RPMI8226 (cell line): ENCODE results near the gene PIH1D2.
A peak's percentile ranks its signal among the peaks of the same experiment; 100 is the strongest.
"Not testable (repeated sequence)": the region's sequence is repeated elsewhere in the genome, so short reads cannot be mapped to it uniquely, and the experiment has no call there.

Experiments
- DNase-seq: peaks from one replicate; pipeline ENCODE4 v3.0.0-alpha.2; 2015

PIH1D2 gene, protein sequence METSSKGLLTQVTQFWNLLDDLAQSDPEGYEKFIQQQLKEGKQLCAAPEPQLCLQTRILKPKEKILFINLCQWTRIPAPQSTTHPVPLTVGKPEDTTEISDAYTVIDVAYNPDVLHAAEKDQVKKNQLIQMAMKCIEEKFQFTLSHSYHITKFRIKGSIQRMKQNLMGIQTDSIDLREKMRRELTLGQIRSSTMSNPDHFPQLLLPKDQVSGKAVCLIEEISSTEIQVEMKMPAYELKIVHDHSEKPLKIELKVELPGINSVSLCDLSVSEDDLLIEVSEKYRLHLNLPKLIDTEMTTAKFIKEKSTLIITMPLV

GRCh38 chr11:112073941-112074811 is at the start of gene PIH1D2, which contains the start of gene NKAPD1:
PIH1D2 (minus strand) TSS chr11:112074017; CDS start chr11:112073174, 843 bp downstream.
NKAPD1 (plus strand) TSS chr11:112074299; CDS start chr11:112075575, 1,276 bp downstream.
- peak; percentile 93 for DNase-seq

DNA sequence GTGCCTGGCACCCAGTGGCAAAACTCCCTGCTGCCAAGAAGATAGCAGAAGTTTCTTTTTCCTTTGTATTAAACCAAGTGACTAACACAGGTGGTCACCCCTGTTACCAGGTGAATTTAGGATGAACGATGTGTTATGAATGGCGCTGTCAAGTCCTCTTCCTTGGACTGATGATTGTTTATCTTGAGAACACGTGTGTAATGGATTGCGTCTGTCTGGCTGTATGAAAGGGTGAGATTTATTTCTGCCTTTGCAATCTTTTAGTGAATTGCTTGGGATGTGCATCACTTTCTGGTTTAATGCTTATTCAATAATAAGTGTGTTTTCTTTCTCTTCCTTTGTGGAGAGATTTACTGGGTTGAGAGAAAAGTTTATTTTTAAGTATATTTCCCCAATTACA is 49.3 kb upstream of the PIH1D2 start:
- no peak for DNase-seq

- no peak for DNase-seq
These were observed 48.3 kb upstream of the PIH1D2 start for GRCh38 chr11:112121981-112122615.

GRCh38 chr11:112118176-112118575 is 44.4 kb upstream of the PIH1D2 start:
- peak; percentile 44 for DNase-seq

DNA sequence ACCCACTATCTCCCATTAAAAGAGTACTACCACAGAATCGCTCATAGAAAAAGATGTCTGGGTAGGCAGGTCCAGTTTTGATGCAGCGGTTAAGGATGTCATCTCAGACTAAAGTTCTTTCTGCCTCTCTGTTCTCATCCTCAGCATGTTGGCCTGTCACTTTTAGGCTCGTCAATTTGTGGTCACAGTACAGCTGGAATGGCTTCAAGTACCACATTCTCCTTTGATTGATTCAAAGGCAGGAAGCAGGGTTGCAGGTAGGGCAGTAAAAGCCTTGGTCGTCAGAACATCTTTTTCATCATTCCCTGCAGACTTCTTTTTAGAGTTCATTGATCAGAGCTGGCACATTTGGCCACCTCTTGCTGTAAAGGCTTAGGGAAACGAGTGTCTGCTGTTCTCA is 41.6 kb upstream of the PIH1D2 start:
- DNase-seq: no peak

DNA sequence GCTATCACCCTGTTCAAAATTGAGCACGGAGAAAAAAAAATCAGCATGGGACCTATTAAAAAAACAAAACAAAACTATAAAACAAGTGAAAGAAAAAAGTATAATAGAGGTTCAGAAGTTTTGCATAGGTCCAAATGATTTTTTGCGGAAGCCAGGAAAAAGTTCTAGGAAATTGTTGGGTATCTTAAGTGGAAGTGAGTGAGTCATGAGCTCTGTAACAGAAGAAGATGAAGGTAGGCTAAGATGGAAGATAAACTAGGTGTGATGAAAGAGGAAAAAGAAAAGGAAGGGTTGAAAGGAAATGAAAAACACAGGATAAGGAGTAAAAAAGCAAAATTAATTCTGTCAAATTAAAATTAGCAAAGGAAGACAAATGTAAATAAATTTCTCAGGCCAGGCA is 40.6 kb upstream of the PIH1D2 start:
- DNase-seq: no peak

DNA sequence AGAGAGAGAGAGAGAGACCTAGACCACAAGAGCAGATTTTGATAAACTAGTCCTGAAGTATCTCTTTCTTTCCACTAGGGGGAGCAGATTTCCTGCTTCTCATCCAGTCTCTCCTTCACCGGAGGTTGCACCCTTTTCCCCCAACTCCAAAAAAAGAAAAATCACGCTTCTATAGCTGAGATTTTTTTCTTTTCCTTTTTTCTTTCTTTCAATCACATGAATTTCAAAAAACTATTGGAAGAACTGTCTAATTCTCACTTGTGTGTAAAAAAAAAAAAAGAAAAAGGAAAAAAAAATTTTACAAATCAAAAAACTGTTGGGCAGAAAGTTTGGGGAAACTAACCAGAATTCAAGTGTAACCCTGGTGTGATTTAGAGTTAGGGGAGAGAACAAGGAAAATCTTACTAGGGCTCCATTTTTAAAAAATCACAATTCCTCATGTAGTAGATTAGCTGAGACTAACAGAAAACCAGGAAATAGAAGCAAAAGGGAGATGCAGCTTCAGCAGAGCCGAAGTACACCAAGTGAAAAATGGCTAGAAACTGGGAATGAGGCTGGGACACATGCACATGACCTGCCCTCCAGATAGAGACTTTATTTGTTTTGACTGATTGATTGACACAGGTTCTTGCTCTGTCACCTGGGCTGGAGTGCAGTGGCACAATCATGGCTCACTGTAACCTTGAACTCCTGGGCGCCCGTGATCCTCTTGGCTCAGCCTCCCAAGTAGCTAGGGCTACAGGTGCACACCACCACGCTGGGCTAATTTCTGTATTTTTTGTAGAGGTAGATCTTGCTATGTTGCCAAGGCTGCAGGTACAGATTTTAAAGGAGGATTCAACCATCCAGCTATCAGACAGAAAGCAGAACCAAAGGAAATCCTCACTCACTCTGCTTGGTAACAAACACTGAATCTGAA is 40.0 kb upstream of the PIH1D2 start:
- peak; percentile 55 for DNase-seq

GRCh38 chr11:112106070-112106469 is 32.3 kb upstream of the PIH1D2 start:
- no peak for DNase-seq

DNA sequence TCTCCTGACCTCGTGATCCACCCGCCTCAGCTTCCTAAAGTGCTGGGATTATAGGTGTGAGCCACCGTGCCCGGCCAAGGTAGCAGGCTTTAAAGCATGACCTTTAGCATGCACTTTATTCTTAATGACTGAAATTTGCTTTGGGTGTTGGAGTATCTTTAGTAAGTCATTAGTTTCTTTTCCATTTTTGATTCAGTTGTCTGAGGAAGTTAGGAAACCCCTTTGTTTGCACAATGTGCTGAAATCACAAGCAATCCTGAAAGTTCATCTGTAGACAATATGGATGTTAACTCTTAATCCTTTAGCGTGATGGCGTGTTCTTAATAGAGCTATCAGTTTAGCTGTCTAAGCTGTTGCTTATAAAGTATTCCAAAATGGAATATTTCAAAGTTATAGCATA is 29.6 kb upstream of the PIH1D2 start:
- no peak for DNase-seq

GRCh38 chr11:112100462-112100861 is 26.6 kb upstream of the PIH1D2 start:
- peak; percentile 19 for DNase-seq

DNA sequence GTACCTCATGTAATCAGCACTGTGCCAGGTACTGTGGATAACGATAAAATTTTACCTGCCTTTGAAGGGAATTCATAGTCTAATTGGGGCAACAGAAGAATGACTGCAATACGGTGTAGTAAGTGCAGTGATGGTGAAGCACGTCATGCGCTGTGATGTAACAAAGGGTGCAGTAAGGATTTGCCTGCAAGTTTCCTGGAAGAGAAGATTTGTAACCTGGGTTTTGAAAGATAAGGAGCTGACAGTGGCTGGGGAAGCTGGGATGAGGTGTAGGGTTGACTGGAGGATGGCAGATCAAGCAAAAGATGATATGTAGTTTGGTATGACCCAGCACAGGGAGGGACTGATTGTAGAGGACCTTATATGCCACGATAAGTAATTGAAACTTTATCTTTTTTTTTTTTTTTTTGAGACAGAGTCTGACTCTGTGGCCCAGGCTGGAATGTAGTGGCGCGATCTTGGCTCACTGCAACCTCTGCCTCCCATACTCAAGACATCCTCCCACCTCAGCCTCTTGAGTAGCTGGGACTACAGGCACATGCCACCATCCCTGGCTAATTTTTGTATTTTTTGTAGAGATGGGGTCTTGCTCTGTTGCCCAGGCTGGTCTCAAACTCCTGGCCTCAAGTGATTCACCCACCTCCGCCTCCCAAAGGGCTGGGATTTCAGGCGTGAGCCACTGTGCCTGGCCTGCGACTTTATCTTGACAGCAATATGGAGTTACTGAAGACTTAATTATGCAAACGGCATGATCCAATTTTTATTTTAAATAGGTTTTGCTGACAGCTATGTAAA is 24.1 kb upstream of the PIH1D2 start:
- DNase-seq: no peak

DNA sequence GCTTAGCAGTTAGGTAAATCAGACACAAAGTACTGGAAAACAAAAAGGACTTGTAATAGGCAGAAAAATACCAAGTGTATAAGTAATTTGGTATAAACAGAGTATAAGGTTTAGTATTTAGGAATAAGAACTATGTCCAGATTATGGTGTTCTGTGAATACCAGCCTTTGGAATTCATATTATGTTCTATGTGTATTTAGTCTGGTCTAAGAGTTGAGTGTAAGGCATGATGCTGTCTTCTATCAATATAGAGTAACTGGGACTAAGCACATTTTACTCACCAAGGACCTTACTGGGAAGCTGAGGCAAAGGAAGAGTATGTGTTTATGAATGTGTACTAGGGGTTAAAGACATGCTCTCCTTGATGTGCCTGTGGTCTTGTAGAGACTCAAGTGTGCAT is 22.4 kb upstream of the PIH1D2 start:
- no peak for DNase-seq

DNA sequence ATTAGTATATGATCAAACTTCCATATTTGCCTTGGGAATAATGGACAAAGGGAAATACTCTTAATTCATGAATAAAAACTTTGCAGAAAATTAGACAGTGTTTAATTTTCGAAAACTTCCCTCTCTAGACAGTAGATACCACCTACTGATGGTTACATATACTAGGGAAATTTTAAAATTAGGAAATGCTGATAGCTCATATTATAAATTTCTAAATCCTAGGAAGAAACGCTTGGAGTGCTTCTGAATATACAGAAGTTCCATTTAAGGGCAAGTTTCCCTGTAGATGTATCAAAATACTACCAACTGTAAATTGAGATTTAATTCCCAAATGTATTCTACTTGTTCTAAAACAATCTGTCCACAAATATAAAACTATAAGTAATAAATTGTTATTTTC is 21.5 kb upstream of the PIH1D2 start:
- not testable (repeated sequence) for DNase-seq

- DNase-seq: no peak
These were observed 13.4 kb upstream of the PIH1D2 start for GRCh38 chr11:112087212-112087611.

- DNase-seq: peak; percentile 99
These were observed 12.8 kb upstream of the PIH1D2 start, which contains the start of the genes SDHD and TIMM8B for GRCh38 chr11:112086422-112087191. SDHD (plus strand) TSS chr11:112086873; CDS start chr11:112086908, 35 bp downstream. TIMM8B (minus strand) TSS chr11:112086756; CDS start chr11:112086723, 33 bp downstream.

DNA sequence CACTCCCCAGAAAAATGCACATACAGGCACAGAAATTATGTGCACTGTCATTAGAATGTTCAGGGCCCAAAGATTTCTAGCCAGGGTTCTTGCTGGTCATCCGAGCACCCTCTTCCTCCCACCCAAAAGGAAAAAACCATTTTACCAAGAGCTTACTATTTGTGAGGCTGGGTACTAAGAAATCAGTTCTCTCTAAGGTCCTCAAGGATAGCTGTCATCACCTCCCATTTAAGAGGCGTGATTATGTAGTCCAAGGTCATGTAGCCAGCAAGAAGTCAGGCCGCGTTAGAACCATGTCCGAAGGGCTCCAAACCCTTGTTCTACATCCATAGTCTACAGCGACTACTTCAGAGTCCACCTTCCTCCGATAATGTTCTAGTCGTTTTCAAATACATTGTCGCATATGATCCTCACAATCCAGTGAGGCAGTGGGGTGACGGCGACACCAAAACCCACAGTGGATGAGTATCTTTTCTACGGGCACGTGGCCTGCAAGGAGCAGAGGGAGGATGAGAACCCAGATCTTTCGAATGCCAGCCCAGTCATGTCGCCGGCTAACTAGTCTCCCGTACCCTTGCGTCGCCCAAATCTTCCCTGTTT is 12.1 kb upstream of the PIH1D2 start:
- peak; percentile 65 for DNase-seq

DNA sequence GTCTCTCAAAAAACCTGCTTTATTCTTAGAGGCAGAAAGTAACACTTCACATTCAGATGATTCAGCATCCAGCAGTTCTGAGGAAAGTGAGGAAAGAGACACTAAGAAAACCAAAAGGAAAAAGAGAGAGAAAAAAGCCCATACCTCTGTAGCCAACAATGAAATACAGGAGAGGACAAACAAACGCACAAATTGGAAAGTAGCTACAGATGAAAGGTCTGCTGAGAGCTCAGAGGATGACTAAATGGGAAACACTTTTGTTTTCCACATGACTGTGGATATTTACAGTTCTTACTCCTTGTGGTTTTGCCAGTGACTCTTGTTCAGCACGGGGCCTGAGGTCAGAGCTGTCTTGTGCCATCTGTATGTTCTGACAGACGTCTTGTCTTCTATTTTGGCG is 8.9 kb upstream of the PIH1D2 start:
- no peak for DNase-seq

- no peak for DNase-seq
These were observed 10.9 kb downstream of the PIH1D2 start for GRCh38 chr11:112062923-112063322.

GRCh38 chr11:112058103-112058502 is 15.7 kb downstream of the PIH1D2 start:
- DNase-seq: no peak

DNA sequence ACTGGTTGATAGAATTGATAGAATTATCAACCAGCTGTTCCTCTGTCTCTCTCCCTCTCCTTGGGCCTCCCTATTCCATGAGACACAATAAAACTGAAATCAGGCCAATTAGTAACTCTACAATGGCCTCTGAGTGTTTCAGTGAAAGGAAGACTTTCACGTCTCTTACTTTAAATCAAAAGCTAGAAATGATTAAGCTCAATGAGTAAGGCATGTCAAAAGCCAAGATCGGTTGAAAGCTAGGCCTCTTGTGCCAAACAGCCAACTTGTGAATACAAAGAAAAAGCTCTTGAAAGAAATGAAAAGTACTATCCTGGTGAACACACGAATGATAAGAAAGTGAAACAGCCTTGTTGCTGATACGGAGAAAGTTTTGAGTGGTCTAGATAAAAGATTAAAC is 16.6 kb downstream of the PIH1D2 start:
- DNase-seq: no peak
